ENCODE data around the gene RBPJL. TPM values are rescaled to one million over a fixed set of nuclear protein-coding genes. Genes with fewer than 3 reads are reported as not detected.

RBPJL gene
- total RNA-seq, result not detected

- TF ChIP-seq CTCF (IDR thresholded peaks at IDR 0.05), result peak; percentile 55 to 87 (median 67)
- no peak for TF ChIP-seq EP300 (IDR thresholded peaks at IDR 0.05)
- Histone ChIP-seq H3K36me3 (no peaks in the 10 kb centered on the region), H3K27me3 (peaks cover 79% of the 10 kb centered on the region), H3K4me3 (no peak within 1 kb of the TSS), H3K9me3 (no peaks in the 10 kb centered on the region), H3K4me1 (peaks cover 0 to 18% (median 3%) of the 10 kb centered on the region in 3 donors), H3K27ac (no peak within 1 kb of the TSS)
- WGBS, 2 donors (ENCODE audit: low coverage in 1 of 2), result 40 to 45% methylated on average over 1 to 10 of the region's 41 CpGs
- no peak for ATAC-seq
Measured at GRCh38 chr20:45306431-45306982, at the start of gene RBPJL. RBPJL (plus strand) TSS chr20:45306840; CDS start chr20:45306923, 83 bp downstream.

- Histone ChIP-seq H3K27ac (no peak overlapping the region), H3K27me3 (peaks cover 26% of the 10 kb centered on the region), H3K9me3 (no peaks in the 10 kb centered on the region), H3K36me3 (no peaks in the 10 kb centered on the region), H3K4me3 (no peak overlapping the region), H3K4me1 (peaks cover 0 to 17% (median 0%) of the 10 kb centered on the region in 3 donors)
- TF ChIP-seq EP300 (IDR thresholded peaks at IDR 0.05), result no peak
- TF ChIP-seq POLR2A (IDR thresholded peaks at IDR 0.05), result no peak
- WGBS, 2 donors (ENCODE audit: low coverage in 1 of 2), result 59 to 76% methylated on average over 3 of the region's 3 CpGs
- ATAC-seq, result no peak
Measured at GRCh38 chr20:45257161-45257560, 49.5 kb upstream of the RBPJL start.

GRCh38 chr20:45257711-45258110 lies 48.9 kb upstream of the RBPJL start:
- no peak for ATAC-seq
- WGBS, 2 donors (ENCODE audit: low coverage in 1 of 2), result 68 to 80% methylated on average over 7 of the region's 7 CpGs
- Histone ChIP-seq H3K9me3 (no peaks in the 10 kb centered on the region), H3K27ac (no peak overlapping the region), H3K27me3 (peaks cover 26% of the 10 kb centered on the region), H3K4me3 (no peak overlapping the region), H3K4me1 (peaks cover 0 to 17% (median 0%) of the 10 kb centered on the region in 3 donors), H3K36me3 (no peaks in the 10 kb centered on the region)
- TF ChIP-seq POLR2A (IDR thresholded peaks at IDR 0.05) (no peak), EP300 (IDR thresholded peaks at IDR 0.05) (no peak), POLR2AphosphoS5 (IDR thresholded peaks at IDR 0.05) (no peak), CTCF (IDR thresholded peaks at IDR 0.05) (no peak)

- no peak for TF ChIP-seq POLR2AphosphoS5 (IDR thresholded peaks at IDR 0.05)
- TF ChIP-seq EP300 (IDR thresholded peaks at IDR 0.05), result no peak
- no peak for TF ChIP-seq CTCF (IDR thresholded peaks at IDR 0.05)
- no peak for TF ChIP-seq POLR2A (IDR thresholded peaks at IDR 0.05)
- Histone ChIP-seq H3K4me3 (no peak overlapping the region), H3K27ac (no peak overlapping the region), H3K4me1 (peaks cover 0 to 17% (median 0%) of the 10 kb centered on the region in 3 donors), H3K36me3 (no peaks in the 10 kb centered on the region), H3K9me3 (no peaks in the 10 kb centered on the region), H3K27me3 (peaks cover 26% of the 10 kb centered on the region)
- ATAC-seq, result no peak
- 80 to 97% methylated on average over 1 to 3 of the region's 3 CpGs for WGBS, 2 donors (ENCODE audit: low coverage in 1 of 2)
Measured at GRCh38 chr20:45258259-45258658, 48.4 kb upstream of the RBPJL start.

GRCh38 chr20:45258664-45259063 lies 48.0 kb upstream of the RBPJL start:
- Histone ChIP-seq H3K4me3 (no peak overlapping the region), H3K27me3 (peaks cover 26% of the 10 kb centered on the region), H3K4me1 (peaks cover 0 to 17% (median 0%) of the 10 kb centered on the region in 3 donors), H3K27ac (no peak overlapping the region), H3K36me3 (no peaks in the 10 kb centered on the region), H3K9me3 (no peaks in the 10 kb centered on the region)
- TF ChIP-seq POLR2AphosphoS5 (IDR thresholded peaks at IDR 0.05) (no peak), CTCF (IDR thresholded peaks at IDR 0.05) (no peak), EP300 (IDR thresholded peaks at IDR 0.05) (no peak), POLR2A (IDR thresholded peaks at IDR 0.05) (no peak)
- 35 to 56% methylated on average over 2 of the region's 2 CpGs for WGBS, 2 donors (ENCODE audit: low coverage in 1 of 2)
- ATAC-seq, result no peak

Data from gastroesophageal sphincter (tissue), 4 donors.